Lower leg skin (tissue), 4 donors: Measurements from ENCODE around the gene ICA1. TPM values are rescaled to one million over a fixed set of nuclear protein-coding genes. Genes with fewer than 3 reads are reported as not detected.

ENCODE experiments used
- DNase-seq, 2 donors: peaks; one replicate each; pipeline ENCODE4 v3.0.0-alpha.2; 2019; ENCODE audit warnings: low spot score in 2 of 2
- H3K4me3 ChIP-seq: fragments of 200-600 bp; sonication (generic); 2 replicates; pipeline ENCODE4 v1.5.1; 2017; ENCODE audit warnings: mild to moderate bottlenecking, low read depth; ENCODE audit not compliant: poor library complexity, severe bottlenecking
- POLR2A ChIP-seq, 2 donors: fragments of 450-650 bp; IDR thresholded peaks; one replicate each; pipeline ENCODE4 v1.6.1; 2016 to 2017; ENCODE audit warnings: antibody characterized with exemption in 2 of 2, mild to moderate bottlenecking in 1 of 2, moderate library complexity in 1 of 2
- WGBS, 2 donors: methylation state at CpG; one replicate each; pipeline ENCODE4 v1.1.5; 2018; 5-methylcytosine and 5-hydroxymethylcytosine counted together
- intact Hi-C: fragments of 100-400 bp; cut with DNase I; formaldehyde crosslinking; loops from one replicate; pipeline ENCODE4 v1.15.0; 2023; ENCODE audit warnings: low total_unique reads
- total RNA-seq, 4 donors: library from RNA; depleted of rRNA; stranded (reverse); fragments of >200 nt; gene quantifications; one replicate each; pipeline ENCODE4 v1.1.0, GENCODE V29; 2016
- TF ChIP-seq, protein P1 (sequence below), 3 donors: fragments of 450-650 bp; IDR thresholded peaks; one replicate each; pipeline ENCODE4 v1.5.1; 2016; ENCODE audit warnings: antibody characterized with exemption in 3 of 3, mild to moderate bottlenecking in 3 of 3, moderate library complexity in 2 of 3

Gene ICA1
- total RNA-seq, 4 donors from 2014 or later, result 12.8 to 33.6 (median 18.4) TPM

DNA sequence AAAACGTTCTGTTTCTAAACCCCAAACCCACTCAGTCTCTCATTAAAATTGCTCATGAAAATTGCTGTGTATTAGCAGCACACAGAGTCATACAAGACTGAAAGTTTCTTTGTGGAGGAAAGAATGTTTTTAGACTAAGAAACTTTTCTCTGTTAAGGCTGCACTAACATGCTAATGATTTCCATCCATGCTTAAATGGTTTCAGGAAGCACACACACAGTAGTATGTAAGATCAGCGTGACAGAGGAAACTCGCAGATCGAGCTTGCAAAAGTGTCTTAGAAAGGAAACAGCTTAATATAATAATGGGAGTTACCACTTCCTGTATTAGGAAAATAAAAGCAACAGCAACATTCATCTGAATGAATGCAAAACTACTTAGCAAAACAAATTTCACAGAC is 112.7 kb downstream of the ICA1 start:
- peak in 1 of 2 donors; percentile 23 for DNase-seq

DNA sequence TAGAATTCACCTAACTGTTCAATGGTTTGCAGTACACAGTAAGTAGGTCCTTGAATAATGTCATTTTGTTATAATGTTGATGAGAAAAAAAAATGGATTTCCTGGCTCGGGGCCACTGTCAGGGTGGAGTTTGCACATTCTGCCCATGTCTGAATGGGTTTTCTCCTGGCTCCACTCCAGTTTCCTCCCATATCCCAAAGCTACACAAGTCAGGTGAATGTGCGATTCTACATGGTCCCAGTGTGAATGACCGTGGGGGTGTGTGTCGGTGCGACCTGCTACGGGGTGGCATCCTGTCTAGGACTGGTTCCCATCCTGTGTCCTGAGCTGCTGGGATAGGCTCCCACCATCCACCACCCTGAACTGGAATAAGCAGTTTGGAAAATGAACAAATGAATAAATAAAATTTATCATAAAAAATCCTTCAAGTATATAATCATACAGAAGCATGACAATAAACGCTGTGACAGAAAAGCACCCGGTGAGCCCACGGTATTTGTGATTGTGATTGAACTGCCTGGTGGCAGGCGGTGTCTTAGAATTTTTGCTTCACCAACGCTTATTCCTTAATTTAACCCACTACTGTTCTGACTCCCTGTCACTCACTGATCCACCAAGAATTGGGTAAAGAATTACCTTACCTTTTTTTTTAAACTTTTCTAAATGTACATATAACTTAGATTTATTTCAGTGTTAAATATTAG is 114.1 kb downstream of the ICA1 start:
- DNase-seq, result no peak
- WGBS, 2 donors, result 74 to 80% methylated on average over 11 of the region's 11 CpGs

More for the DNA sequence above, 112.7 kb downstream of the ICA1 start:
- H3K4me3 ChIP-seq, result no peak overlapping the region
- intact Hi-C loops, result no loop called here
- no peak for TF ChIP-seq POLR2A (IDR thresholded peaks at IDR 0.05)
- TF ChIP-seq, protein P1, sequence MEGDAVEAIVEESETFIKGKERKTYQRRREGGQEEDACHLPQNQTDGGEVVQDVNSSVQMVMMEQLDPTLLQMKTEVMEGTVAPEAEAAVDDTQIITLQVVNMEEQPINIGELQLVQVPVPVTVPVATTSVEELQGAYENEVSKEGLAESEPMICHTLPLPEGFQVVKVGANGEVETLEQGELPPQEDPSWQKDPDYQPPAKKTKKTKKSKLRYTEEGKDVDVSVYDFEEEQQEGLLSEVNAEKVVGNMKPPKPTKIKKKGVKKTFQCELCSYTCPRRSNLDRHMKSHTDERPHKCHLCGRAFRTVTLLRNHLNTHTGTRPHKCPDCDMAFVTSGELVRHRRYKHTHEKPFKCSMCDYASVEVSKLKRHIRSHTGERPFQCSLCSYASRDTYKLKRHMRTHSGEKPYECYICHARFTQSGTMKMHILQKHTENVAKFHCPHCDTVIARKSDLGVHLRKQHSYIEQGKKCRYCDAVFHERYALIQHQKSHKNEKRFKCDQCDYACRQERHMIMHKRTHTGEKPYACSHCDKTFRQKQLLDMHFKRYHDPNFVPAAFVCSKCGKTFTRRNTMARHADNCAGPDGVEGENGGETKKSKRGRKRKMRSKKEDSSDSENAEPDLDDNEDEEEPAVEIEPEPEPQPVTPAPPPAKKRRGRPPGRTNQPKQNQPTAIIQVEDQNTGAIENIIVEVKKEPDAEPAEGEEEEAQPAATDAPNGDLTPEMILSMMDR (IDR thresholded peaks at IDR 0.05), result no peak
- 38 to 40% methylated on average over 4 of the region's 4 CpGs for WGBS, 2 donors

DNA sequence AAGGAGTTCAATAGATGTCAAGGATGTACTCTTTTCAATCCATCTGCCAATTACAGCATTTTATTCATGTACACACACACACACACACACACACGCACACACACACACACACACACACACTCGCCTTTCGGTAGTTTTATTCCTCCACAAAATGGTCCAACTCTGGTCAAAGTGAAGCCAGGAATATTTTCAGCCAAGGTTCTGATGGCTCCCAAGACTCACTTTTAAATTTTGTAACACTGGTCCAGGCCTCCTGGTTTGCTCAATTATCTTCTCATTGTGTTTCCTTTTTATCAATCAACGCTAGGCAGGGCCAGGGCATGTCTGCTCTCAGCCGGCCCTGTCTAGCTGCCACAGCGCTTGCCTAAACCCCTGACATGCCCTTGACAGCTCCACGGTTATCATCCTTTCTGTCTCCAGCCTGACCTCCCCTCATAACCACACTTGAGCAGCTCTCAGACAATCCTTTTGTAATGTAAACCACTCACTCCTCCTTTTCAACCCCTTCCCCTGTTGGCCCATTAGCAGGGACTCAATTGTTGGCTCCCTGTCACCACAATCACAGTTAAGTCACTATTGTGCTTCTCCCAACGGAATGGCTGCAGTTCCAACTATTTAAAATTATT is 115.1 kb downstream of the ICA1 start:
- whole genome bisulfite sequencing, 2 donors, result 60 to 62% methylated on average over 8 of the region's 8 CpGs
- TF ChIP-seq POLR2A (IDR thresholded peaks at IDR 0.05), result no peak
- TF ChIP-seq, protein P1 (IDR thresholded peaks at IDR 0.05), result no peak
- no peak for DNase-seq
- intact Hi-C loops, result no loop called here
- H3K4me3 ChIP-seq, result no peak overlapping the region

More for the DNA sequence above, 114.1 kb downstream of the ICA1 start:
- no peak for TF ChIP-seq POLR2A (IDR thresholded peaks at IDR 0.05)
- TF ChIP-seq, protein P1 (IDR thresholded peaks at IDR 0.05), result no peak
- intact Hi-C loops, result no loop called here
- no peak overlapping the region for H3K4me3 ChIP-seq

DNA sequence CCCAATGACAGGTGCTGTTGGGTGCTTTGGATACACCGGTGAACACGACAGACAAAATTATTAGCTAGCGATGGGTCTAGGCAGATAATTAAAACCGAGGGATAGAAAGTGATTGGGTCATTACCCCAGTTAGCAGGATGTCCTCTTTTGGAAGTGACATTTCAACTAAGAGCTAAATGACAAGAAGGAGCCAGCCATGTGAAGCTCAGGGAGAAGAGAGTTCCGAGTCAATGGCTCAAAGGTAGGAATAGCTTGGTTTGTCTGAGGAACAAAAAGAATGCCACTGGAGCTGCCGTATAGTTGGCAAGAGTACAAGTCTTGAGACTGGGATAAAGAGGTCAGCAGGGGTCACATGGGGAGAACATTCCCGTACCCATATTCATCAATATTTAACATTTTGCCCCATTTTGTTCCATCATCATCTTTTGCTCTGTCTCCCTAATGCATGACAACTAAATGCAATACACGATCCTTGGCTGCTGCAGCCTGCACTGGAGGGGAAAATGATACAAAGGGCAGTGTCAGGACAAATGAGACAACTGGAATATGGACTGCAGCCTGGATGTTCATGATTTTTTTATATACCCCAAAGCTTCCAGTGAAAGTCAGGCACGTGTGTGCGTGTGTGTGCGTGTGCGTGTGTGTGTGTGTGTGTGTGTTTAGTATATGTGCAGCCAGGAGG is 115.7 kb downstream of the ICA1 start:
- DNase-seq, result no peak
- no peak for TF ChIP-seq POLR2A (IDR thresholded peaks at IDR 0.05)
- TF ChIP-seq, protein P1 (IDR thresholded peaks at IDR 0.05), result no peak
- H3K4me3 ChIP-seq, result no peak overlapping the region
- WGBS, 2 donors, result 68 to 85% methylated on average over 12 of the region's 12 CpGs
- intact Hi-C loops, result no loop called here

DNA sequence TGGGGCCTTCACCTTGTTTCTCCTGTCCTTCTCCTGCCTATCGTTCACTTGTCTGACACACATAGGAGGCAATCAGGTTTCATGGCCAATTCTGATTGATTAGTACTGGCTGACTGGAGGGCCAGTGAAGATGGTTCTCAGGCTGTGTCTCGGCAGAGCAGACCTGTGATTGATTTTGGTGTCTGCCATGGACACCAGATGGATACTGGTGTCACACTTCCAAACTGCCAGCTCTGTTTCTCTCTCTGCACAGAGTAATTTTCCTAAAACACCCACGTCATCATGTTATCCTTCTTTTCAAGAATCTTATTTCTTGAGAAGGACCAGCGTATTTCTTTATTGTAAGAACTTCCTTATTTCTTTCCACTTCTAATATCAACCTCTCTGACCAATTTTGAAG is 117.1 kb downstream of the ICA1 start:
- DNase-seq, result no peak
- no peak overlapping the region for H3K4me3 ChIP-seq
- TF ChIP-seq POLR2A (IDR thresholded peaks at IDR 0.05), result no peak
- TF ChIP-seq, protein P1 (IDR thresholded peaks at IDR 0.05), result no peak
- intact Hi-C loops, result no loop called here
- 94% methylated on average over 4 of the region's 4 CpGs for WGBS, 2 donors
